Ishikawa (cell line): ENCODE data around the gene SPATA31C1.

Experiments used
- CEBPB ChIP-seq: IDR thresholded peaks from 2 replicates; pipeline ENCODE4 v1.6.1; 2012
- CREB1 ChIP-seq: IDR thresholded peaks from 2 replicates; pipeline ENCODE4 v1.6.1; 2012; ENCODE audit warnings: low read depth
- EGR1 ChIP-seq: IDR thresholded peaks from 2 replicates; pipeline ENCODE4 v1.6.1; 2012
- EP300 ChIP-seq: IDR thresholded peaks from 2 replicates; pipeline ENCODE4 v1.6.1; 2012; ENCODE audit warnings: borderline replicate concordance
- FOXM1 ChIP-seq: IDR thresholded peaks from 2 replicates; pipeline ENCODE4 v1.6.1; 2012; ENCODE audit warnings: low read depth, borderline replicate concordance
- MAX ChIP-seq: IDR thresholded peaks from 2 replicates; pipeline ENCODE4 v1.6.1; 2012
- NFIC ChIP-seq: IDR thresholded peaks from 2 replicates; pipeline ENCODE4 v1.6.1; 2012
- RAD21 ChIP-seq: IDR thresholded peaks from 2 replicates; pipeline ENCODE4 v1.6.1; 2012; ENCODE audit warnings: low read depth
- REST ChIP-seq: IDR thresholded peaks from 2 replicates; pipeline ENCODE4 v1.6.1; 2012; ENCODE audit warnings: low read depth, mild to moderate bottlenecking
- TAF1 ChIP-seq: IDR thresholded peaks from 2 replicates; pipeline ENCODE4 v1.6.1; 2012; ENCODE audit warnings: low read depth, mild to moderate bottlenecking
- TCF12 ChIP-seq: IDR thresholded peaks from 2 replicates; pipeline ENCODE4 v1.6.1; 2012; ENCODE audit warnings: low read depth
- TEAD4 ChIP-seq: IDR thresholded peaks from 2 replicates; pipeline ENCODE4 v1.6.1; 2012
- USF1 ChIP-seq: IDR thresholded peaks from 2 replicates; pipeline ENCODE4 v1.6.1; 2012
- YY1 ChIP-seq: IDR thresholded peaks from 2 replicates; pipeline ENCODE4 v1.6.1; 2012; ENCODE audit warnings: low read depth
- ZBTB7A ChIP-seq: IDR thresholded peaks from 2 replicates; pipeline ENCODE4 v1.6.1; 2012; ENCODE audit warnings: low read depth

The SPATA31C1 gene

GRCh38 chr9:87909310-87910041 lies 8.3 kb upstream of the SPATA31C1 start:
- TF ChIP-seq RAD21 (no peak), EGR1 (no peak), TEAD4 (no peak), CREB1 (no peak), ZBTB7A (no peak), TAF1 (no peak), TCF12 (no peak), USF1 (no peak), MAX (no peak), NFIC (no peak), CEBPB (no peak)

- no peak for TF ChIP-seq MAX
- TF ChIP-seq USF1, result no peak
- TF ChIP-seq CEBPB, result no peak
These were observed 6.9 kb upstream of the SPATA31C1 start for GRCh38 chr9:87910821-87911220.

GRCh38 chr9:87944096-87944495 lies 26.3 kb downstream of the SPATA31C1 start:
- TF ChIP-seq NFIC (no peak), CREB1 (no peak), REST (no peak), TAF1 (no peak), MAX (no peak), YY1 (no peak), EP300 (no peak)

GRCh38 chr9:87944682-87945081 lies 26.9 kb downstream of the SPATA31C1 start:
- TF ChIP-seq YY1 (no peak), USF1 (no peak), TCF12 (no peak), EP300 (no peak), TEAD4 (no peak), FOXM1 (no peak), CREB1 (no peak), REST (no peak), TAF1 (no peak), MAX (no peak), RAD21 (no peak), EGR1 (no peak), NFIC (no peak), CEBPB (no peak), ZBTB7A (no peak)

- TF ChIP-seq MAX, result no peak
- no peak for TF ChIP-seq TCF12
- no peak for TF ChIP-seq CEBPB
- no peak for TF ChIP-seq TEAD4
- no peak for TF ChIP-seq RAD21
- TF ChIP-seq REST, result no peak
- TF ChIP-seq ZBTB7A, result no peak
- no peak for TF ChIP-seq YY1
- no peak for TF ChIP-seq EGR1
- no peak for TF ChIP-seq FOXM1
- no peak for TF ChIP-seq TAF1
- TF ChIP-seq CREB1, result no peak
- no peak for TF ChIP-seq NFIC
- no peak for TF ChIP-seq EP300
- no peak for TF ChIP-seq USF1
These were observed 32.5 kb downstream of the SPATA31C1 start for GRCh38 chr9:87950296-87950695.
